Activated CD4-positive, alpha-beta T cell treated with anti-CD3 and anti-CD28 coated beads for 48 hours (primary cell): ENCODE data around the gene ERVMER34-1.
A peak's percentile ranks its signal among the peaks of the same experiment; 100 is the strongest.

Experiments
- DNase-seq: peaks from one replicate; pipeline ENCODE4 v3.0.0-alpha.2; 2020

ERVMER34-1 gene

GRCh38 chr4:52750819-52751486, at the start of gene ERVMER34-1:
TSS of gene ERVMER34-1 (minus strand) at chr4:52751425. CDS start at chr4:52745520, 5,905 bp downstream.
- DNase-seq: peak; percentile 14

GRCh38 chr4:52799813-52800212, 48.6 kb upstream of the ERVMER34-1 start:
- DNase-seq: no peak

DNA sequence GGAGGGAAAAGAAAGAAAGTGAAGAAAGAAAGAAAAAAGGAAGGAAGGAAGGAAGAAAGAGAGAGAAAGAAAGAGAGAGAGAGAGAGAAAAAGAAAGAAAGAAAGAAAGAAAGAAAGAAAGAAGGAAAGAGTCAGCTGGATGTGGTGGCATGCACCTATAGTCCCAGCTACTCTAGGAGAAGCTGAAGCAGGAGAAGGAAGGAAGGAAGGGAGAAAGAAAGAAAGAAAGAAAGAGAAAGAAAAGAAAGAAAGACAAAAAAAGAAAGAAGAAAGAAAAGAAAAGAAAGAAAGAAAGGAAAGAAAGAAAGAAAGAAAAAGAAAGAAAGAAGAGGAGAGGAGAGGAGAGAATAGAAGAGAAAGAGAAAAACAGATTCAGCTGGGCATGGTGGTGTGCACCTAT, 44.3 kb upstream of the ERVMER34-1 start:
- no peak for DNase-seq

- DNase-seq: no peak
These were observed 40.7 kb upstream of the ERVMER34-1 start for GRCh38 chr4:52791936-52792335.

DNA sequence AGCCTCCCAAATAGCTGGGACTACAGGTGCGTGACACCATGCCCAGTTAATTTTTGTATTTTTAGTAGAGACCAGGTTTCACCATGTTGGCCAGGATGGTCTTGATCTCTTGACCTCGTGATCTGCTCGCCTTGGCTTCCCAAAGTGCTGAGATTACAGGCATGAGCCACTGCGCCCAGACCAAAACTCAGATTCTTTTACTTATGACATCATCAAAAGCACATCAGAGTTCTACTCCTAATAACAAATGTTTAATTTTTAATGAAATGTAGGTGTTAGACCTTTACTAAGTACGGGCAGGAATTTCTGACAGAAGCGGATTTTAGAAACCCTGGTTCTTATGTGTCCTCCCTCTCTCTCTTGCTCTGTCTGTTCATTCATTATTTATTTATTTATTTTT, 38.5 kb upstream of the ERVMER34-1 start:
- no peak for DNase-seq

DNA sequence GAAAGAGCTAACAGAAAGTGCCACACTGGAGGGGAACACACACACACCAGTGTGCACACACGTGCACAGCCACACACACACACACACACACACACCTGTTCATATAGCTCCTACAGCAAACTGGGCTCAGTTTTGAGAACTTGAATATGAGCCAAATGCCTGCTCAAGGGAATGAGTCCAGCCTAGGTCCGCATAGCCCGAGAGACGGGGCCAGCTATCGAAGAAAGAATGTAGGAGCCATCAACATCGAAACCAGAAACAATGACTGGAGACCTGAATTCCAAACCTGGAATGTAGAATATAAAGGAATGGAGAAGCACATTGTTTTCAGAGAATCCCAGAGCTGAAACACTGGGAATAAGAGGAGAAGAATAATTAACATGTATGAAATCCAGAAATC, 37.6 kb upstream of the ERVMER34-1 start:
- no peak for DNase-seq

DNA sequence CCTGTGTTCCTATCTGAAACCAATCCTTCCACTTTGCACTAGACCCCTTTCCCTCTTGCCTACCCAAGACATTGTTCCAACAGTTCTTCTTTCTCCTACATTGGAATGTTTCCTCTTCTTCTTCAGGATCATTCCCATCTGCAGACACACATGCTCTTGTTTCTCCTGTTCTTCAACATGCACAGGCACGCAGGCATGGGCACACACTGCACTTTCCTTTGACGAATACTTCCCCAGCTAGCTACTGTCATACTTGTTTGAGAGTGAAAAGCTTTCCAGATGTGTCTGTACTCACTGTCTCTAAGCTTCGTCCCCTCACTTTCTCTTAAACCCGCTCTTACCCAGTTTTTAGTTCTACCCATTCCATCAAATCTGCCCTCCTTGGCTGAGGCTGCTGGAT, 31.8 kb upstream of the ERVMER34-1 start:
- no peak for DNase-seq

GRCh38 chr4:52780617-52781354, 29.6 kb upstream of the ERVMER34-1 start:
- no peak for DNase-seq

GRCh38 chr4:52780206-52780605, 29.0 kb upstream of the ERVMER34-1 start:
- no peak for DNase-seq

DNA sequence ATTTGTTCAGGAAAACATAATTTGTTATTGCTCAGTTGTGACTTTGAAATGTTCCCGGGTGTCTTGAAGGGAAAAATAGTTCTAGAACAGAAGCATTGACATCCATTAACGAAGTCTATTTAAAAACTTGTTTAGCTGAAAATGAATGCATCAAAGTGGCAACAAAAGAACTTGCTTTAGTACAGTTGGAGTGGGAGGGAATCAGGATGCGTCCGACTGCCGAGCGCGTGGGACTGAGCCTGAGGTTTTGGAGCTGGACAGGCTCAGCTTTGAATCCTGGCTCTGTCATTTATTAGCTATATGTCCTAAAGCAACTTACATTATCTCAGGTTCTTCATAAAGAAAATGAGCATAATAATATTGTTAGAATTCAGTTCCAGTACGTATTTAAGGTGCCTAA, 9.0 kb upstream of the ERVMER34-1 start:
- DNase-seq: no peak

- no peak for DNase-seq
These were observed 4.2 kb upstream of the ERVMER34-1 start for GRCh38 chr4:52755426-52755825.

- no peak for DNase-seq
These were observed 1.7 kb upstream of the ERVMER34-1 start for GRCh38 chr4:52752936-52753335.

DNA sequence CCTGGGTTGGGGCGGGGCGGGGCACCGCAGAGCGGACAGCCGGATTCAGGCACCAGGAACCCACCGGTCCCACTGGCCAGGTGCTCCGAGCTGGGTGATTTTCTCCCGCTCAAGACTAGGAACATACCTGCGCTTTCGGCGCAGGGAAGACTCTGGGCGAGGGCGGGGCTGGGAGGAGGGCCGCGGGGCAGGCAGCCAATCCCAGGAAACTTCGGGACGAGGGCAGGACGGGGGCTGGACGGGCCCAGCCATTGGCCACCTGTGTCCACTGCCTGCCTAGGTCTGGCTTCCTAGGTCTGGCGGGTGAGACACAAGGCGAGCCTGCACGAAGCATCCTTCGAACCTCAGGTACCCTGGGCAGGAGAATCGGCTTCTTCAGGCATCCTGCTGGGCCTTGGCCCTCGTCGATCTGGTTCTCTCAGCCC, 274 bp upstream of the ERVMER34-1 start:
- peak; percentile 4 for DNase-seq

DNA sequence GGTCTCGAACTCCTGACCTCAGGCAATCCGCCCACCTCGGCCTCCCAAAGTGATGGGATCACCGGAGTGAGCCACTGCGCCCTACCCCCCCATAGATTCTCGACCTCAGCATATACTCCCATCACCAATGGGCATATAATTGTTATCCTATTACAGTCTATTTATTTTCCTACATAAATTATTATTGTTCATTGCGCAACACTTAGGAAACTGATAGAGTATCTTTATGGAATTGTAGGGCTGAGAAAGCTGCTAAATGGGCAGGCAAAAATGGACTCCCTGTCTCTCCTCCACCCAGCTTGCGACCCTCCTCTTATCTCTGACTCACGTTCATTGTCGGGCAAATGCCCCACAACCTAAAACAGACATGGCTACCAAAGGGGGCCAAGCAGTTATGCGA, 1.0 kb downstream of the ERVMER34-1 start:
- DNase-seq: no peak

GRCh38 chr4:52748432-52748831, 2.8 kb downstream of the ERVMER34-1 start:
- no peak for DNase-seq

DNA sequence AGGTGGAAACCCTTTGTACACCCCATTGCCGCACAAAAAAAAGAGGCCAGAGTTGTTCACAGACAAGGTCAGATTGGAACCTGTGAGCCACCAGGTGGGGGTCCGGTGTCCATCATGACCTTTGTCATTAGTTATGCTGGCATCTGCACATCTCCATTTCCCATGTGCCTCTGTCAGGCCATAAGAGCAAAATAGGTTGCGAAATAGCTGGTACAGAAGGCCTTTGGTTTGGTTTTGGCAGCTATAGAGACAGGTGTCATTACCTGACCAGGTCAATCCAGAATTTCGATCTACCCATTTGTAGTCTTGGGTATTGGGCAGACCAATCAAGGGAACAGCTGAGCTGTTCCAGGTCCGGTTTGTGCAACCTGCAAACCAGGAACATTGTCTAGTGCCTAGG, 6.6 kb downstream of the ERVMER34-1 start:
- DNase-seq: no peak

DNA sequence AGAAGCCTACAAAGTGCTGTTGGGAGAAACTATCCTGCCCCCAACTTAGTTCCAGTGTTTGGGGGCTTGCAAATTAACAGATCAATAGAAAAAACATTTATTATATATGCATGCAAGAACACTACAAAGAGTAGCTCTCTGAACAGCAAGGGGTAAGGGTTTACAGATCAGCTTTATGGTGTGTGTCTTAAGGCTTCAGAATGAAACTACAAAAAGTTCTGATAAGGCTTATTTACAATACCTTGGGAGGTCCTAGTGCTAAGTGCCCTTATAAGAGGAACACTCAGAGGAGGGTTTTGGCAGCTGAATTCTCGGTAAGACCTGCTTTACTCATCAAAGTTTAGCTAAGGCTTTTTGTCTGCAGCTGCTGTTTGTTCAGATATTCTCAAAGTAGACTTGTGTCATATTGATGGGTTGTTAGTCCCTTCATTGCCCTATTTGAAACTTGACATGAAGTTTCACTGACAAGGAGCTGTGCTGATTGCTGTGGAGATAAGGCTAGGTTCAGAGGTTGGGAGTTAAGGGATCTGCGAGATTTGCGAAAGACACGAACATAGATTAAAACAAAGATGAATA, 7.7 kb downstream of the ERVMER34-1 start:
- DNase-seq: no peak

DNA sequence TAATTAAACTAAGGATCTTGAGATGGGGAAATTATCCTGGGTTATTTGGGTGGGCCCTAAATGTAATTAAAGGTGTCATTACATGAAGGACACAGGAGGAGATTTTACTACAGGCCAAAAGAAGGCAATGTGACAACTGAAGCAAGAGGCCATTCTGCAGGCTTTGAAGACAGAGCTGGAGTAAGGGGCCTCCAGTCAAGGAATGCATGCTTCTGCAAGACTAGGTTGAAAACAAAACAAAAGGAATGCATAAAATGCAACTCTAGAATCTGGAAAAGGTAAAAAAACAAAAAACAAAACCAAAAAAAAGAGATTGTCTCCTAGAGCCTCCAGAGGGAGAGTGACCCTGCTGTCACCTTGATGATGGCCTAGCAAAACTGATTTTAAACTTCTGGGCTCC, 21.6 kb downstream of the ERVMER34-1 start:
- no peak for DNase-seq

GRCh38 chr4:52728691-52729240, 22.5 kb downstream of the ERVMER34-1 start:
- DNase-seq: no peak

DNA sequence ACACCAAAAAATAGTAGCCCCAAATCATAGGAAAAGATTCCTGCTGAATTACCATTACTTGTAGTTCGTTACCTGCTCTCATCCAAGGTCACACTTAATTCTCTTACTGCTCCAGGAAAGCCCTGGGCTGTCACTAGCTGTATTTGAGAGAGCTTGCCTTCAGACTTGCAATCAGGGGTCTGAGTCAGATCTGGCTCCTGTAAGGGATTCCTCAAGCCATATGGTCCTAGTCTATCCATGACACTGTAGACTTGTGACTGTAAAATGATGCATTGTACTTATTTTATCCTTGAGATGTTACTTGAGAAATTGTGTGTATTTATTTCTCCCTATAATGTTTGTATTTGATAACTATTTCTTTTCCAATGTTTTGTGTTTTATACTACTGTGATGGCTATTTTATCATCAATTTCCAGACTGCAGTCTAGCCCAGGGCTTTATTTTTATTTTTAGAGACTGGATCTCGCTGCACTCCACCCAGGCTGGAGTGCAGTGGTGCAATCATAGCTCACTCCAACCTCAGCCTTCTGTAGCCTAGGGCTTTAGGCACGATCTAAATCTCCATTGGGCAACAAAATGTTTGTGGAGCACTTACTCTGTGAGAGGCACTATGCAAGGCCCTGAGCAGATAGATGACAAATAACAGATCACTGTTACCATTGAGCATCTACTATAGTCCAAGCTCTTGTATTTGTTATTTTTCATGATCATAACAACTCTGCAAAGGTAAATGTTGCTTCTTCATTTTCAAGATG, 24.2 kb downstream of the ERVMER34-1 start:
- DNase-seq: no peak

DNA sequence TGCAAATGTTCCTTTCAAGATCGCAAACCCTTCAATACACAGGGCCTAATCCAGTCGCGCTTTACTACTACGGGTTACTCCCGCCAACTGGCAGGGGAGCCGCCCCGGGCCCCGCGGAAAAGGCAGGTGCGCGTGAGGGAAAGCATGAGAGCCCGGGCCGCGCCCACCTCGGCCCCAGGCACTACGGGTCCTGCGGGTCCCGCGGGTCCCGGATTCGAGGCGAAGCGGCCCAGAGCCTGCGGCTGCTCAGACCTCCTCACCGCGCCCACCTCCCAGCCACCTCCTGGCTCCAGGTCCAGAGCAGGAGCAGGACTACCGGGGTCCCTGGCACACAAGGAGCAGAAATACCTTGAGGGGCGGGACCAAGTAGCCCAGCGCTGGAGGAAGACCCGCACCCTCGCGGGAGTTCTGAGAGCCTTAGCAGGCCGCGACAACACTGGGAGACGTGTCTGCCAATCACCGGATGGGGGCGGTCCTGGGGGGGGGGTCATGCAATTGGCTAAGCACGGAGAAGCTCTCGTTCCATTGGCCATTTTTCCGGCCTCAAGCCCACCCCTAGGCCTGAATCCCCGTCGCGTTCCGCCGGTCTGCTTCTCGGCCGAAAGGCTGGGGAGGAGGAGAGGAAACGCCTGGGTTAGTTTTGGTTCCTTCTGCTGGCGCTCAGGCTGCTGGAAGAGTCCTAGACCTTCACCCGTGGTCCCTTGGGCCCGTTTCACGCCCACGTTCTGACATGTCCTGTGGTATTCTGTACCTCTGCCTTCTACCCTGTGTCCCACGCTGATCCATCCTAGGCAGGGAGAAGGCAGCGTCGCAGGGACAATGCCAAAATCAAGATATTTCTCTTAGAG, 29.0 kb downstream of the ERVMER34-1 start:
- DNase-seq: peak; percentile 92

- DNase-seq: peak; percentile 5
These were observed 33.1 kb downstream of the ERVMER34-1 start for GRCh38 chr4:52718123-52718522.
